ENCODE results near the gene ANO5. TPM values are rescaled to one million over a fixed set of nuclear protein-coding genes. Genes with fewer than 3 reads are reported as not detected.

Gene ANO5
- total RNA-seq, 1 donor from 2014 or later = 16.5 TPM

DNA sequence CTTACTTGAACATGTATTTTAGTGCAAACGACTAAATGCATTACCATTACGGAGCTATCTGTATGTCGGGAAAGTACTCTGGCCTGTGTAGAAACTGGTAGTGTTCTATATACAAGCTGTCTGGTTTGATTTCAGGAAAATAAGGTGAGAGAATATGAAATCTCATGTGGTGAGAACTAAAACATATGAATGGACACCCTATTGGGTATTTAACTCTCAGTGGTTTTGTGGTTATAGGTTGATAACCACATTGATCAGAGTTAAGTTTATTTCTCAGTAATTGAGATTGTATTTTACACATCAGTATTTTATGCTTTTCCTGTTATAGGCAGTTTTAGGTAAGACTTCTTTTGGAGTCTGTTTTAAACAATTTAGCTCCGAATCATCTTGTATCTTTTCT is 10.4 kb downstream of the ANO5 start:
- no peak overlapping the region for H2AFZ ChIP-seq (replicated peaks)
- TF ChIP-seq EZH2phosphoT487 (IDR thresholded peaks at IDR 0.05) (no peak), EZH2 (IDR thresholded peaks at IDR 0.05) (no peak)
- TF ChIP-seq, protein P1, sequence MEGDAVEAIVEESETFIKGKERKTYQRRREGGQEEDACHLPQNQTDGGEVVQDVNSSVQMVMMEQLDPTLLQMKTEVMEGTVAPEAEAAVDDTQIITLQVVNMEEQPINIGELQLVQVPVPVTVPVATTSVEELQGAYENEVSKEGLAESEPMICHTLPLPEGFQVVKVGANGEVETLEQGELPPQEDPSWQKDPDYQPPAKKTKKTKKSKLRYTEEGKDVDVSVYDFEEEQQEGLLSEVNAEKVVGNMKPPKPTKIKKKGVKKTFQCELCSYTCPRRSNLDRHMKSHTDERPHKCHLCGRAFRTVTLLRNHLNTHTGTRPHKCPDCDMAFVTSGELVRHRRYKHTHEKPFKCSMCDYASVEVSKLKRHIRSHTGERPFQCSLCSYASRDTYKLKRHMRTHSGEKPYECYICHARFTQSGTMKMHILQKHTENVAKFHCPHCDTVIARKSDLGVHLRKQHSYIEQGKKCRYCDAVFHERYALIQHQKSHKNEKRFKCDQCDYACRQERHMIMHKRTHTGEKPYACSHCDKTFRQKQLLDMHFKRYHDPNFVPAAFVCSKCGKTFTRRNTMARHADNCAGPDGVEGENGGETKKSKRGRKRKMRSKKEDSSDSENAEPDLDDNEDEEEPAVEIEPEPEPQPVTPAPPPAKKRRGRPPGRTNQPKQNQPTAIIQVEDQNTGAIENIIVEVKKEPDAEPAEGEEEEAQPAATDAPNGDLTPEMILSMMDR (IDR thresholded peaks at IDR 0.05) = no peak
- no peak overlapping the region for H3K27ac Mint-ChIP-seq

DNA sequence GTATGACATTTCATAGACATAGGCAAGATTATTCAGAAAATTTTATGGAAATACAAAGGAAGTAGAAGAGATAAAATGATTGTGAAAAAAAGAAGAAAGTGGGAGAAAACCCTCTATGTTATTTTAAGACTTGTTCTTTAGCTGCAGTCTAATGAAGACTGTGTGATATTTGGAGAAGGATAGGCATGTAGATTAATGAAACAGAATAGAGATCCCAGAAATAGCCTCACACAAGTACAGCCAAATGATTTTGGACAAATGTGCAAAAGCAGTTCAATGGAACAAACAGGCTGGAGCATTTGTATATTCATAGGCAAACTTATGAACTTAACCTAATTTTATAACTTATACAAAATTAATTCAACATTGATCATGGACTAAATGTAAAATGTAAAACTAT is 14.3 kb downstream of the ANO5 start:
- DNase-seq (ENCODE audit: low spot score) = no peak
- H3K4me1 Mint-ChIP-seq = no peaks in the 10 kb centered on the region
- no peak overlapping the region for H3K4me3 Mint-ChIP-seq
- Histone ChIP-seq H3K27ac (no peak overlapping the region), H3K4me3 (no peak overlapping the region), H3K27me3 (no peaks in the 10 kb centered on the region), H2AFZ (replicated peaks) (no peak overlapping the region), H3F3A (ENCODE audit: low read depth) (no peaks in the 10 kb centered on the region), H3K79me2 (ENCODE audit: low read depth) (no peaks in the 10 kb centered on the region), H3K4me1 (peaks cover 4% of the 10 kb centered on the region), H3K36me3 (no peaks in the 10 kb centered on the region), H3K9ac (no peak overlapping the region), H3K9me3 (ENCODE audit: low read depth) (no peaks in the 10 kb centered on the region), H4K20me1 (ENCODE audit: low read depth) (no peaks in the 10 kb centered on the region), H3K4me2 (no peak overlapping the region)
- H3K36me3 Mint-ChIP-seq = no peaks in the 10 kb centered on the region
- TF ChIP-seq, protein P1 (IDR thresholded peaks at IDR 0.05) = no peak
- TF ChIP-seq EZH2 (IDR thresholded peaks at IDR 0.05) (no peak), EZH2phosphoT487 (IDR thresholded peaks at IDR 0.05) (no peak)
- no peak overlapping the region for H3K27ac Mint-ChIP-seq
- H3K9me3 Mint-ChIP-seq = no peaks in the 10 kb centered on the region
- no peaks in the 10 kb centered on the region for H3K27me3 Mint-ChIP-seq (ENCODE audit: insufficient read depth, low read depth)

More for the DNA sequence above, 10.4 kb downstream of the ANO5 start:
- Histone ChIP-seq H3K36me3 (no peaks in the 10 kb centered on the region), H3K9me3 (ENCODE audit: low read depth) (no peaks in the 10 kb centered on the region), H3K4me2 (no peak overlapping the region), H3K27ac (no peak overlapping the region), H3K4me3 (no peak overlapping the region), H3F3A (ENCODE audit: low read depth) (no peaks in the 10 kb centered on the region), H3K79me2 (ENCODE audit: low read depth) (peaks cover 9% of the 10 kb centered on the region), H3K9ac (no peak overlapping the region), H4K20me1 (ENCODE audit: low read depth) (no peaks in the 10 kb centered on the region), H3K27me3 (no peaks in the 10 kb centered on the region), H3K4me1 (peaks cover 4% of the 10 kb centered on the region)
- Mint-ChIP-seq H3K27me3 (ENCODE audit: insufficient read depth, low read depth) (no peaks in the 10 kb centered on the region), H3K36me3 (no peaks in the 10 kb centered on the region), H3K4me3 (no peak overlapping the region), H3K4me1 (no peaks in the 10 kb centered on the region), H3K9me3 (no peaks in the 10 kb centered on the region)
- DNase-seq (ENCODE audit: low spot score) = no peak

DNA sequence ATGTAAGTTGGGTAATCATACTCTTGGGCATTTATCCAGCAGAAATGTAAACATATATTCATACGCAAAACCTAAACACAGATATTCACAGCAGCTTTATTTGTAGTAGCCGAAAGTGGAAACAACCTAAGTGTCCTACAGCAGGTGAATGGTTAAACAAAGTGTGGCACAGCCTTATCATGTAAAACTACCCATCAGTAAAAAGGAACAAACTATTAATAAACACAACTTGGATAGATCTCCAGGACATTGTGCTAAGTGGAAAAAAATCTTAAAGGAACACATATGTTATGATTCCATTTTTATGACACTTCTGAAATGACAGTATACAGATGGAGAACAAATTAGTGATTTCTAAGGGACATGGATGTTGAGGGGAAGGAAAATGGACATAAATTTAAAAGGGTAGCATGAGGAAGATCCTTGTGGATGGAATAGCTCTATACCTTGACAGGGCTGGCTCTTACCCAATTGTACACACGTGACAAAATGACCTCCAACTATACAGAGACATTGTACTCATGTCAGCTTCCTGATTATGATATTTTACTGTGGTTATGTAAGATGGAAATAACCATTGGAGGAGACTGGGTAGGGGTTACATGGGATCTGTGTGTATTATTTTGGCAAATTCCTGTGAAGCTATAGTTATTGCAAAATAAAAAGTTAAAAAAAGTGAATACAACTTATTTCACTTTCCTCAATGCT is 15.4 kb downstream of the ANO5 start:
- Histone ChIP-seq H3K36me3 (no peaks in the 10 kb centered on the region), H3K27me3 (no peaks in the 10 kb centered on the region), H3K79me2 (ENCODE audit: low read depth) (no peaks in the 10 kb centered on the region), H3K4me3 (no peak overlapping the region), H3K4me2 (no peak overlapping the region), H3K4me1 (peaks cover 4% of the 10 kb centered on the region), H3K9me3 (ENCODE audit: low read depth) (no peaks in the 10 kb centered on the region), H3K27ac (no peak overlapping the region), H3K9ac (no peak overlapping the region), H3F3A (ENCODE audit: low read depth) (no peaks in the 10 kb centered on the region), H2AFZ (replicated peaks) (no peak overlapping the region), H4K20me1 (ENCODE audit: low read depth) (no peaks in the 10 kb centered on the region)
- DNase-seq (ENCODE audit: low spot score) = no peak
- H3K4me1 Mint-ChIP-seq = no peaks in the 10 kb centered on the region
- no peaks in the 10 kb centered on the region for H3K9me3 Mint-ChIP-seq
- no peak overlapping the region for H3K4me3 Mint-ChIP-seq
- no peaks in the 10 kb centered on the region for H3K36me3 Mint-ChIP-seq
- H3K27me3 Mint-ChIP-seq (ENCODE audit: insufficient read depth, low read depth) = no peaks in the 10 kb centered on the region
- no peak overlapping the region for H3K27ac Mint-ChIP-seq
- TF ChIP-seq, protein P1 (IDR thresholded peaks at IDR 0.05) = no peak
- TF ChIP-seq EZH2phosphoT487 (IDR thresholded peaks at IDR 0.05) (no peak), EZH2 (IDR thresholded peaks at IDR 0.05) (no peak)

Data from neural progenitor cell (in vitro differentiated cells).